ENCODE data around the gene KIF26A. TPM values are rescaled to one million over a fixed set of nuclear protein-coding genes. Genes with fewer than 3 reads are reported as not detected.
"Not testable (repeated sequence)": the region's sequence is repeated elsewhere in the genome, so short reads cannot be mapped to it uniquely, and the experiment has no call there.

The KIF26A gene
- total RNA-seq, 2 donors from 2014 or later, result 1.1 to 1.6 TPM

DNA sequence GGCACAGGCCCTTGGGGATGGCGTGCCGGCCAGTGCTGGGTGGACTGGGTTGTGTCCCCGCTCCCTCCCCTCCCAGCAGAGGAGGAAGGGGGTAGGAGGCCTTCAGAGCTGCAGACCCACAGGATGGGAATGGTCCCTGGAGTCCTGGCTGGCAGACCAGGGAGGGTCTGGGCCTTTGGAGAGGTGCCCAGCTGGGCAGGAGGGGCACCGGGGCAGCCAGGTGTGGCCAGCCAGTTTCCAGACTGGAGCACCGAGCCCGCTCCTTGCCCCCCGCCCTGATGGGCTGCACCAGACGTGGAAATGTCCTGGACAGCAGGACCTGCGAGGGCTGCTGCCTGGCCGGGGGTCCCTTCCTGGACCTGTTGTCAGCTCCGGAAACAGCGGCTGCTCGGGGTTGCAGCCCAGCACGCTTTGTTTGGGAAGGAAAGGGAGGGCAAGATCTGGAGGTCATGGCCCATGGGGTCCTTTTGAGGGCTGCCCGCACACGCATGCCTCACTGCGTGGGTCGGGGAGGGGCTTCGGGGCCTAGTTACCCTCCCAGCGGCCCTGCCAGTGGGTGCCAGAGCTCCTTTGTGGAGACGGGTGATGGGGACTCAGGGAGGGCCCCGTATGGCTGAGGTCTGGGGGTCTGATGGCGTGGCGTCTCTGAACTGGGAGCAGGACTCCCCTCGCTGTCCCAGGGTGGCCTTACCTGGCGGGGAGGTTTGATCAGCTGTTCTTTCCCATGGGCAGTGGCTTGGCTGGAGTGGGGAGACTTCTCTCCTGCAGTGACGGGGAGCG lies 9.1 kb downstream of the KIF26A start:
- no peaks in the 10 kb centered on the region for H3K9me3 Mint-ChIP-seq
- H3K4me3 Mint-ChIP-seq, result no peak overlapping the region
- H3K27ac Mint-ChIP-seq, result no peak overlapping the region
- no peak for ATAC-seq (replicated peaks)
- peaks cover 4% of the 10 kb centered on the region for H3K27me3 Mint-ChIP-seq
- no peaks in the 10 kb centered on the region for H3K4me1 Mint-ChIP-seq
- H3K36me3 Mint-ChIP-seq (ENCODE audit: low read depth), result no peaks in the 10 kb centered on the region

DNA sequence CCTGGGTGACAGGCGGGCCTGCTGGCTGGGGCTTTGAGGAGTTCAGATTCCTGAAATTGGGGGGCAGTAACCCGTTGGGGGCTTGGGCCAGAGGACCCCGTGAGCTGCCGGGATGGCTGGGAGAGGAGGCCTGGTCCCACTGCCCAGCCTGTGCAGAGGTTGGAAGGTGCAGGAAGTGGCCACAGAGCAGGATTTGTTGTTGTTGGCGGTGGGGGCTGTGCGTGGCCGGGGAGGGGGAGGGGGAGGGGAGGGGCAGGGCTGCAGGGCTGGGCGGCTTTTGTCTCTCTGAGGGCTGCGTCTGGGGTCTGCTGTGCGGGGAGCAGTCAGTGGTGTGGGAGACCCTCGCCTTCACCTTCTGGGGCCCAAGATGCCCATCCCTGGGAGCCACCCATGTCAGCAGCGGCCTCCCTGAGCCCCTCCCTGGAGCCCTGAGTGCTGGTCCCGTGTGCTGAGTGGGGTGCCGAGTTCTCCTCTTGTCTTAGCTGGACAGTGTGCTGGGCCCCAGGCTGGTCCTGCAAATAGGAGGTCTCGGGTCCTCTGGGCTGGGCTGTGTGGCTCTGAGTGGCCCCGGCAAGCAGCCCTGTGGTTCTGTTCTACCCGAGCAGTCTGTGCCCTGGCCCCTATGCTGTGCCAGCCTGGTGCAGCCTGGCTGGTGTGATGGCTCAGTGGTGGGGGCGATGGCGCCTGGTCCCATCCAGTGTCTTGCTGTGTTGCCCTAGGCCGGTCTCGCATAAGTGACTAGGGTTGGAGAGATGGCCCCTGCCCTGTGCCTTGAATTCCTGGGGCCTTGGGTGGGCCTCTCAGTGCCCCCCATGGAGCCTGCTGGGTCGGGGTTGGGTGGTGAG lies 10.3 kb downstream of the KIF26A start:
- Mint-ChIP-seq H3K36me3 (ENCODE audit: low read depth) (no peaks in the 10 kb centered on the region), H3K27ac (no peak overlapping the region), H3K4me1 (no peaks in the 10 kb centered on the region), H3K9me3 (no peaks in the 10 kb centered on the region), H3K27me3 (peaks cover 4% of the 10 kb centered on the region), H3K4me3 (no peak overlapping the region)
- ATAC-seq (replicated peaks), result no peak

DNA sequence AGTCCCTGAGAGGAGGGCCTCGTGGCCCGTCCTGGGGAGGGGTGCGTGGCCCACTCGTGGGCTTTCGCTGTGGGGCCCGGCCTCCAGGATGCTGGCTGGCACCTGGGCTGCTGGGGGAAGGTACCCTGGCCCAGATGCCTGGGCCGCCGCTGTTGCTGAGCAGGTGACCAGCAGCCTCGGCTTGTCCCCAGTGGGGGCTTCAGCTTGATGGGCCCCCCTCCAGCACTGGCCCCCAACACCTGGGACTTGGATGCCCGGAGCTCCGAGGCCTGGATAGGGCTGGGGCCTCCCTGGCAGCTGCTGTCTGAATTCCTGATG lies 10.8 kb downstream of the KIF26A start:
- Mint-ChIP-seq H3K4me3 (no peak overlapping the region), H3K27me3 (peaks cover 4% of the 10 kb centered on the region), H3K4me1 (no peaks in the 10 kb centered on the region), H3K36me3 (ENCODE audit: low read depth) (no peaks in the 10 kb centered on the region), H3K9me3 (no peaks in the 10 kb centered on the region), H3K27ac (no peak overlapping the region)
- ATAC-seq (replicated peaks), result no peak

DNA sequence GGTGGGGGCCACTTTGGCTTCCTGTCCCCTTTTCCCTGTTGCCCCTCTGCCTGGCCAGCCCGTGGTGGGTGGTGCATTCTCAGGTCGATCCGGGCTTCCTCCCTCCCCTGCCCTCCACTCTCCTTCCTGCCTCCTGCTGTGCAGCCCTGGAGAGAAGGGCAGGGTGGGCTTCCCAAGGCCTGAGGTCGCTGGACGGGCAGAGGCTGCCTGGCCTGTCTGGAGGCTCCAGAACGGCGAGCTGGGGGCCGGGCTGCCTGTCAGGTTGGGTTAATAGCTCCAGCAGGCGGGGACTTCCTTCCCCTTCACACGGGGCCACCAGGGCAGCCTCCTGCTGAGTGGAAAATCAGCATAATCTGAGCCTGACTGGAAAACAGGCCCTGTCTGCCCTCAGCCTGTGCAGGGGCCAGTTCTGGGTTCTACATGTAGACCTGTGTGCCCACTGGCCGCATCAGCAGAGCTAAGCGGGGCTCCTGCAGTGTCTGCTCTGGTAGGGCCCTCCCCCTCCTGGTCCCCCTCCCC lies 11.3 kb downstream of the KIF26A start:
- Mint-ChIP-seq H3K4me1 (no peaks in the 10 kb centered on the region), H3K27ac (no peak overlapping the region), H3K27me3 (peaks cover 4% of the 10 kb centered on the region), H3K4me3 (no peak overlapping the region), H3K9me3 (no peaks in the 10 kb centered on the region), H3K36me3 (ENCODE audit: low read depth) (no peaks in the 10 kb centered on the region)
- ATAC-seq (replicated peaks), result peak; percentile 61

DNA sequence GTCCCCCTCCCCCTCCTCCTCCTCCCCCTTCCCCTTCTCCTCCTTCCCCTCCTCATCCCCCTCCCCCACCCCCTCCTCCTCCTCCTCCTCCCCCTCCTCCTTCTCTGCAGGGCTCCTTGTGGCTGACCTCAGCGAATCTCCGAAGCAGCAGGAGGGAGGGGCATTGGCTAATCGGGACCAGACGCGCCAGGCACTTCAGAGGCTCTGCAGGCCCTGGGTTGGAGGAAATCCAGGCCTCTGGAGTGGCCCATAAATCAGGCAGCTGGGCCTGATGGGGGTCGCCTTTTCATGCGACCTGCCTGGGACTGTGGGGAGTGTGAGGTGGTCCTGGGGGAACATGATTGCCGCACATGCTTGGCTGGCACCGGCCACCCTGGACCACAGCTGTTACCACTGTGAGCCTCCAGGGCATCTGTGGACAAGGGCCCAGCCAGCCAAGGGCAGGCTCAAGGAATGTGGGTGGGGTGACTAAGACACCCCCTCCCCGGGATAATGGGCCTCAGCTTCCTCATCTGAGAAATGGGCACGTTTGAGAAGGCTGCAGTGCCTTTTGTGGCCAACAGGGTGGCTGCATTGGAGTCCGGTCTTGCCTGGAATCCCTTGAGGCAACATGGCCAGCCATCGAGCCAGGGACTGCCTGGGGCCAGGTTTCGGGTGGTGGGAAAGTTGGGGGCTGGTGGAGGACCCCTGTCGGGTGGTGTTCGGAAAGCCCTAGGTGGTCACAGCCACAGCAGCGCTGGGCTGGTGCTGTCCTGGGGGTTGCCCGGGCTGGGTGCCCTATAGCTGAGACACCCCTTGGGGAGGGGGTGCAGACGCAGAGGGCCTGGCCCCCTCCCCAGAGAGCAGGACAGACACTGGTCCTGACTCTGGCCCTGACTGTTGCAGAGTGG lies 12.0 kb downstream of the KIF26A start:
- Mint-ChIP-seq H3K9me3 (no peaks in the 10 kb centered on the region), H3K4me1 (no peaks in the 10 kb centered on the region), H3K27ac (no peak overlapping the region), H3K27me3 (peaks cover 4% of the 10 kb centered on the region), H3K4me3 (no peak overlapping the region), H3K36me3 (ENCODE audit: low read depth) (no peaks in the 10 kb centered on the region)
- no peak for ATAC-seq (replicated peaks)

DNA sequence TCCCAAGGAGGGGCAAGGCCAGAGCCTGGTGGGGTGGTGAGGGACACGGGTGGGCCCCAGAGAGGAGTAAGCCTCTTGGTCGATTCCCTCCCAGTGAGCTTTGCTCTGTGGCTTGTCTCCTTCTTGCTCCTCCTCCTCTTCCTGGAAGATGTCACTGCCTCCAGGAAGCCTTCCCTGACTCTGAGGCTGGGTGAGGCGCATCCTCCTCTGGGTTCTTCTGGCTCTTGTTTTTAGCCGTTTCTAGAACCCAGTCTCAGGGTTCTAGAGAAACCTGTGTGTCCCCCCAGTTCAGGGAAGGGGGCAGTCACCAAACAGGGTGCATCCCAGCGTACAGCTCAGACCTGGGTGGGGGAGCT lies 12.6 kb downstream of the KIF26A start:
- Mint-ChIP-seq H3K9me3 (no peaks in the 10 kb centered on the region), H3K27me3 (peaks cover under 1% of the 10 kb centered on the region), H3K4me3 (no peak overlapping the region), H3K4me1 (no peaks in the 10 kb centered on the region), H3K36me3 (ENCODE audit: low read depth) (no peaks in the 10 kb centered on the region), H3K27ac (no peak overlapping the region)
- ATAC-seq (replicated peaks), result no peak

DNA sequence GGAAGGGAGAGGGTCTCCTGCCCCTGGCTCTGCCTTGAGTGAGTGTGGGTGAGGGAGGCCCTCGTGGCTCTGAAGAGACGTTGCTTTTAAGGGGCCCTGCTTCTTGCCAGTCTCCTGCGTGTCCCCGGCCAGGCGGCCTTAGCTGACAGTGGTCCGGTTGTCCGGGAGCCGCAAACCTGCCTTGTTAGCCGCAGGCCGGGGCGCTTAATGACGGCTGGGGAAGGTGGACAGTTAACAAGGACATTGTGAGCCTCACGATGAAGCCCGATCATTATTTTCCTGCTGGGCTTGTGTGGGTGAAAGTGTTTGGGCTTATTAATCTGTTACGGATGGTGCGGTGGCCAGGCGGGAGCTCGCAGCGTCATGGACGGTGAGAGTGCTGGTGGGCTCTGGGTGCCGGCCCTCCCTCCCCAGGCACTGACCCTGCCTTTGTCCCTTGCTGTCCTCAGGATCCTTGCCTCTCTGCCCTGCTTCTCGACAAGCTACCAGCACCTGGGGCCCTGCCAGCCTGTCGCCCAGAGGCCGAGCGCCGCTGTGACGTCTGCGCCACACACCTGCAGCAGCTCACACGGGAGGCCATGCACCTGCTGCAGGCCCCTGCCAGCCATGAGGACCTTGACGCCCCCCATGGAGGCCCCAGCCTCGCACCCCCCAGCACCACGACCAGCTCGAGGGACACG lies 13.3 kb downstream of the KIF26A start:
- no peaks in the 10 kb centered on the region for H3K4me1 Mint-ChIP-seq
- H3K9me3 Mint-ChIP-seq, result no peaks in the 10 kb centered on the region
- H3K4me3 Mint-ChIP-seq, result no peak overlapping the region
- ATAC-seq (replicated peaks), result no peak
- no peaks in the 10 kb centered on the region for H3K27me3 Mint-ChIP-seq
- no peaks in the 10 kb centered on the region for H3K36me3 Mint-ChIP-seq (ENCODE audit: low read depth)
- H3K27ac Mint-ChIP-seq, result no peak overlapping the region

DNA sequence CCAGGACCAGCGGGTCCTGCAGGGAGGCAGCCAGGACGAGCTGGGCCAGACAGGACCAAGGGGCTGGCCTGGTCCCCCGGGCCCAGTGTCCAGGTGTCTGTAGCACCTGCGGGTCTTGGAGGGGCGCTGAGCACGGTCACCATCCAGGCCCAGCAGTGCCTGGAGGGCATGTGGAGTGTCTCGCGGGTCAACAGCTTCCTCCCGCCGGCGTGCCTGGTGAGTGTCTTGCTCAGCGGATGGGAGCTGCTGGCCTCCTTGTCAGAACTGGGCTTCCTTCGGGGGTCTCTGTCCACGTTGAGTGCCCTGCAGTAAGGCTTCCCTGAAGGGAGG lies 13.8 kb downstream of the KIF26A start:
- Mint-ChIP-seq H3K27me3 (no peaks in the 10 kb centered on the region), H3K36me3 (ENCODE audit: low read depth) (no peaks in the 10 kb centered on the region), H3K9me3 (no peaks in the 10 kb centered on the region), H3K27ac (no peak overlapping the region), H3K4me1 (no peaks in the 10 kb centered on the region), H3K4me3 (no peak overlapping the region)
- no peak for ATAC-seq (replicated peaks)

DNA sequence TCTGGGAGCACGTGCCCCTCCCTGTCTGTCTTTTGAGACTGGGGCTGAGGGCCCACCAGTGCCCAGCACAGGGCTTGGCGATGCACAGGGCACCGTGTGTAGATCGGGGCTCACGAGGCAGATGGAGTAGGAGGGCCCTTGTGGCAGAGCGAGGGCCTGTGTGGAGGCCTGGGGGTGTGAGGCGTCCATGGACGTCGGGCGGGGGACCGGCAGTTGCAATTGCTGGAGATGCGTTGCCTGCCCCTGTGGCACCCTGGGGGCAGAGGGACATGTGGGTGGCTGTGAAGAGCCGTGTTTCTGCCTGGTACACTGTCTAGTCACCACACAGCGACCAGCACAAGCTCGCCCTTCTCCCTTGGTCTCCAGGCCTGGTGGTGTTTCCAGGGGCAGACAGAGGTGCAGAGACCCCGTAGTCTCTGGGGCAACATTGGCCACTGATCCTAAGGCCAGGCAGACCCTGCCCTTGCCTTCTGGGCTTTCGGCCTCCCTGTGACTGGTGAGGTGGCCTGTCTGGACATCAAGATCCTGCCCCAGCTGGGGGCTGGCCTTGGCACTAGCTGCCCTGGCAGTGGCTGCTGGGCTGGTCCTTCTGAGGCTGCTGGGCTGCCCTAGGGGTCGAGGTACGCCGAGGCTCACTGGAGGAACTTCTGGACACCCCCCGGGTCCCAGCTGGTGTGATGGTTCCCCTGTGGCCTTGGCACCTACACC lies 14.5 kb downstream of the KIF26A start:
- Mint-ChIP-seq H3K9me3 (no peaks in the 10 kb centered on the region), H3K4me1 (no peaks in the 10 kb centered on the region), H3K36me3 (ENCODE audit: low read depth) (no peaks in the 10 kb centered on the region), H3K27ac (no peak overlapping the region), H3K27me3 (no peaks in the 10 kb centered on the region), H3K4me3 (no peak overlapping the region)
- no peak for ATAC-seq (replicated peaks)

DNA sequence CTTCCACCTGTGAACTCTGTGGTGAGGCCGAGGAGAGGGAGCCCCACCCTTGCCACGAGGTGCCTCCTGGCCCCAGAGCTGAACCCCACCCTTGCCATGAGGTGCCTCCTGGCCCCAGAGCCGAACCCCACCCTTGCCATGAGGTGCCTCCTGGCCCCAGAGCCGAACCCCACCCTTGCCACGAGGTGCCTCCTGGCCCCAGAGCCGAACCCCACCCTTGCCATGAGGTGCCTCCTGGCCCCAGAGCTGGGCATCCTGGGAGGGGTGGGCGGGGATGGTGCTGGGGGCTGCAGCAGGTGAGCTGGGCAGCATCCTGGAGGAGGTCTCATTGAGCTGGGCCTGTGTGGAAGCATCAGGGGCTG lies 15.0 kb downstream of the KIF26A start:
- not testable (repeated sequence) for H3K27ac Mint-ChIP-seq; H3K4me1 Mint-ChIP-seq; H3K27me3 Mint-ChIP-seq; ATAC-seq (replicated peaks); H3K4me3 Mint-ChIP-seq; H3K9me3 Mint-ChIP-seq; H3K36me3 Mint-ChIP-seq (ENCODE audit: low read depth)

DNA sequence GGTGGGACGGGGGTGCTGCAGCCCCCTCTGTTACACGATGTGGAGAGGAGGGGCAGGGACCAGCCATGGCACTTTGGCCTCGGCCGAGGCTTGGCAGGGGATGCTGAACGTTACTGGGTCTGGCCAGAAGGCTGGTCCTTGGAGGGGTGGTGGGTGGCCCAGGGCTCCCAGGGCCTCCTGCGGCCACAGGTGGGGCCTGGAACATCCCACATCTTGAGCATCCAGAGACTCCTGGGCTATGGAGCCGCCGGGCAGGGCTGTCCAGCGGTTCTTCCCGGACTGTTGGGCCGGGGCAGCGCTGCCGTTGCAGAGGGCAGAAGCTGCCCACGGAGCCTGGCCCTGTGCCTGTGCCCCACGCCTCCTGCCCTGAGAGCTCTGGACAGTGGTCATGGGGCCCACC lies 15.9 kb downstream of the KIF26A start:
- Mint-ChIP-seq H3K4me1 (no peaks in the 10 kb centered on the region), H3K9me3 (no peaks in the 10 kb centered on the region), H3K36me3 (ENCODE audit: low read depth) (no peaks in the 10 kb centered on the region), H3K27ac (no peak overlapping the region), H3K4me3 (no peak overlapping the region), H3K27me3 (no peaks in the 10 kb centered on the region)
- ATAC-seq (replicated peaks), result no peak

DNA sequence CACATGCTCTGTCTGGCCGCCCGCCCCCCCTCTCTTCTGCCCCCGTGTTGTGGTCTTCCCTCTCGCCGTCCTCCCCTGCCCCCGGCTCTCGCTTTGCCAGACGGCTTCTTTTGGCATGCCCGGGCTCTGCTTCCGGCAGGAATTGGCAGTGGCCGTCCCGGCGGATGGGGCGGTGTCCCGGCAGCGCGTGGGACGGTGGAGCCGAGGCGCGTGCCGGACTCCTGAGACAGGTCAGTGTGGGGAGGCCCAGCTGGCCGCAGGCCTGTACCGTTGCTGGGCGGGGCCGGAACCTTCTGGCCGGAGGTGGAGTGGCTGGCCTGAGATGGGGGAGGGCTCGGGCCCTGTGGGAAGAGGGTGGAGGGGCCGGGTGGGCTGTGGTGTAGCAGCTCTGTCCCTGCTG lies 17.1 kb downstream of the KIF26A start:
- Mint-ChIP-seq H3K4me3 (no peak overlapping the region), H3K27me3 (no peaks in the 10 kb centered on the region), H3K36me3 (ENCODE audit: low read depth) (no peaks in the 10 kb centered on the region), H3K9me3 (no peaks in the 10 kb centered on the region), H3K4me1 (no peaks in the 10 kb centered on the region), H3K27ac (no peak overlapping the region)
- no peak for ATAC-seq (replicated peaks)

DNA sequence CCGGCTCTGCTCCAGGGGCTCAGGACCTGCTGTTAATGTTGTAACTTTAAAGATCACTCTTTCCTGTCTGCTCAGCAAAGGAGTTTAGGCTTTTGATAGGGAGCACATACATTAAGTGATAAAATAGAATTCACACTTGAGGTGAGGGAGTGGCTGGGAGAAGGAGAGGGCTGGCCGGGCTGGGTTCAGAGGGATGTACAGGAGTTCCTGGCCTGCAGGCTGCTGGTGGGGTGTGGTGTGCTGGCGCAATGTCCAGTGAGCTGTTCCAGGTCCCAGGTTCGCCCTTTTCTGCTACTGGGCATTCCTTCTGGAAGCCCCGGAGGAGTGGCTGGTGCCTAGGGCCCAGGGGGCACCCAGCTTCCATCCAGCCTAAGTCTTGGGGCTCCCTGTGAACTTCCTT lies 17.8 kb downstream of the KIF26A start:
- no peak for ATAC-seq (replicated peaks)
- H3K4me1 Mint-ChIP-seq, result no peaks in the 10 kb centered on the region
- no peak overlapping the region for H3K27ac Mint-ChIP-seq
- no peaks in the 10 kb centered on the region for H3K36me3 Mint-ChIP-seq (ENCODE audit: low read depth)
- no peaks in the 10 kb centered on the region for H3K9me3 Mint-ChIP-seq
- no peaks in the 10 kb centered on the region for H3K27me3 Mint-ChIP-seq
- no peak overlapping the region for H3K4me3 Mint-ChIP-seq

Data from activated T-helper 17 cell treated with anti-CD3 and anti-CD28 coated beads, Interleukin-2, amount 50 U/mL, for 72 hours (primary cell).